GM23338 (cell line): ENCODE results near the gene B3GALT5. TPM values are rescaled to one million over a fixed set of nuclear protein-coding genes. Genes with fewer than 3 reads are reported as not detected.

ENCODE experiments used
- ATAC-seq: fragments of 200-7000 bp; cut with Tn5 transposase; 3 replicates; pipeline ENCODE4 v1.9.1; 2020
- DNase-seq: peaks from one replicate; pipeline ENCODE4 v3.0.0-alpha.2; 2015; ENCODE audit warnings: low spot score
- H2AFZ ChIP-seq: fragments of 200-600 bp; sonication (generic); 2 replicates; pipeline ENCODE4 v1.8.0; 2016; ENCODE audit warnings: antibody characterized with exemption, mild to moderate bottlenecking, moderate library complexity
- H3F3A ChIP-seq: fragments of 200-600 bp; sonication (generic); replicated peaks from 2 replicates; pipeline ENCODE4 v1.8.0; 2017; ENCODE audit warnings: antibody characterized with exemption, mixed run types, low read depth
- H3K27ac ChIP-seq: fragments of 200-600 bp; sonication (generic); 2 replicates; pipeline ENCODE4 v1.6.1; 2016; ENCODE audit warnings: low read depth
- H3K27me3 ChIP-seq: fragments of 200-600 bp; sonication (generic); 2 replicates; pipeline ENCODE4 v1.8.0; 2016; ENCODE audit warnings: mild to moderate bottlenecking, mixed run types, moderate library complexity; ENCODE audit not compliant: insufficient read depth
- H3K36me3 ChIP-seq: fragments of 200-600 bp; sonication (generic); 2 replicates; pipeline ENCODE4 v1.8.0; 2016; ENCODE audit warnings: mild to moderate bottlenecking; ENCODE audit not compliant: insufficient read depth
- H3K4me1 ChIP-seq: fragments of 200-600 bp; sonication (generic); 2 replicates; pipeline ENCODE4 v1.8.0; 2016; ENCODE audit warnings: mild to moderate bottlenecking, moderate library complexity; ENCODE audit not compliant: insufficient read depth
- H3K4me2 ChIP-seq: fragments of 200-600 bp; sonication (generic); 2 replicates; pipeline ENCODE4 v1.7.1; 2017; ENCODE audit warnings: mixed run types
- H3K4me3 ChIP-seq: fragments of 200-600 bp; sonication (generic); 2 replicates; pipeline ENCODE4 v1.6.1; 2016; ENCODE audit warnings: mixed run types
- H3K79me2 ChIP-seq: fragments of 200-600 bp; sonication (generic); replicated peaks from 2 replicates; pipeline ENCODE4 v1.8.0; 2017; ENCODE audit warnings: mild to moderate bottlenecking; ENCODE audit not compliant: insufficient read depth
- H3K9me2 ChIP-seq: fragments of 200-600 bp; sonication (generic); 2 replicates; pipeline ENCODE4 v1.8.0; 2017; ENCODE audit not compliant: insufficient read depth
- H4K20me1 ChIP-seq: fragments of 200-600 bp; sonication (generic); replicated peaks from 2 replicates; pipeline ENCODE4 v1.8.0; 2017; ENCODE audit warnings: mild to moderate bottlenecking; ENCODE audit not compliant: insufficient read depth
- H3K27ac Mint-ChIP-seq: 2 replicates; pipeline ENCODE4 v1.8.0; 2020; ENCODE audit warnings: inconsistent platforms, mild to moderate bottlenecking, moderate library complexity, mixed read lengths
- H3K27me3 Mint-ChIP-seq: 3 replicates; pipeline ENCODE4 v1.8.0; 2022; ENCODE audit warnings: low read depth, mild to moderate bottlenecking, moderate library complexity, mixed read lengths, inconsistent platforms; ENCODE audit not compliant: insufficient read depth, poor library complexity
- H3K36me3 Mint-ChIP-seq: 3 replicates; pipeline ENCODE4 v1.8.0; 2021; ENCODE audit warnings: low read depth, mild to moderate bottlenecking, inconsistent platforms, moderate library complexity, mixed read lengths
- H3K4me1 Mint-ChIP-seq: 3 replicates; pipeline ENCODE4 v1.8.0; 2020; ENCODE audit warnings: mild to moderate bottlenecking, inconsistent platforms, mixed read lengths
- H3K4me3 Mint-ChIP-seq: 3 replicates; pipeline ENCODE4 v1.8.0; 2021; ENCODE audit warnings: moderate library complexity, mild to moderate bottlenecking, inconsistent platforms, mixed read lengths
- H3K9me3 Mint-ChIP-seq: 3 replicates; pipeline ENCODE4 v1.8.0; 2020; ENCODE audit warnings: moderate library complexity, mild to moderate bottlenecking, inconsistent platforms, mixed read lengths
- CTCF ChIP-seq, 2 experiments: fragments of 200-600 bp in 1 of 2; sonication (generic) in 1 of 2; conservative IDR thresholded peaks; 2 replicates each; pipeline versions ENCODE4 v1.5.1 to v1.6.1; 2016 to 2017; ENCODE audit warnings: antibody characterized with exemption in 2 of 2, low read depth in 2 of 2, mild to moderate bottlenecking in 2 of 2, moderate library complexity in 1 of 2
- EZH2phosphoT487 ChIP-seq: fragments of 200-600 bp; sonication (generic); IDR thresholded peaks from one replicate; pipeline ENCODE4 v1.8.1; 2018; ENCODE audit warnings: antibody characterized with exemption; ENCODE audit not compliant: unreplicated experiment
- JUNB ChIP-seq: IDR thresholded peaks from one replicate; pipeline ENCODE4 v1.6.1; 2016; ENCODE audit warnings: antibody characterized with exemption; ENCODE audit not compliant: unreplicated experiment
- NANOG ChIP-seq: IDR thresholded peaks from 2 replicates; pipeline ENCODE4 v1.6.1; 2016; ENCODE audit warnings: antibody characterized with exemption, borderline replicate concordance
- POLR2AphosphoS5 ChIP-seq: IDR thresholded peaks from 2 replicates; pipeline ENCODE4 v1.6.1; 2016; ENCODE audit warnings: antibody characterized with exemption, low read depth
- ZNF114 ChIP-seq: fragments of 250-450 bp; sonication (Bioruptor Pico); IDR thresholded peaks from 2 replicates; pipeline ENCODE4 v1.5.0; 2020; ENCODE audit warnings: mild to moderate bottlenecking, moderate library complexity
- polyA plus RNA-seq: library from polyadenylated mRNA; unstranded; fragments of >200 nt; fragmentation: Nextera tagmentation; extraction: Ambion mirVana; gene quantifications from 2 replicates; pipeline ENCODE4 v1.2.1, GENCODE V29; 2016
- total RNA-seq: library from RNA; depleted of rRNA; stranded (reverse); fragments of >200 nt; shearing (Covaris generic); gene quantifications from 2 replicates; pipeline ENCODE4 v1.2.3, GENCODE V29; 2014
- TF ChIP-seq, protein P1 (sequence below): IDR thresholded peaks from 2 replicates; pipeline ENCODE4 v1.6.1; 2016; ENCODE audit warnings: antibody characterized with exemption
- TF ChIP-seq, protein P2 (sequence below): IDR thresholded peaks from one replicate; pipeline ENCODE4 v1.6.1; 2018; ENCODE audit warnings: antibody characterized with exemption; ENCODE audit not compliant: unreplicated experiment

The B3GALT5 gene
- total and polyA plus RNA-seq, 2 experiments from 2014 or later, result 6.2 to 37.5 TPM

DNA sequence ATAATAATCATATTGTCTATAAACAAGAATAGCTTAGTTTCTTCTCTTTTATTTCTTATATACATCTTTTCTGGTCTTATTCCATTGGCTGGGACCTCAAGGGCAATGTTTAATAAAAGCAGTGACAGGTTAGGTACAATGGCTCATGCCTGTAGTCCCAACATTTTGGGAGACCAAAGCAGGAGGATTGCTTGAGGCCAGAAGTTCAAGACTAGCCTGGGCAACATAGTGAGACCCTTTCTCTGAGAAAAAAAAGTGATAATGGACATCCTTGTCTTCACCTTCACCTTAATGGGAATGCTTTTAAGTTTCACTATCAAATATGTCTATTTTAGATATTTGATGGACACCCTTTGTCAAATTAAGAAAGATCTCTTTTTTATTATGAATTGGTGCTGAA, 8.1 kb downstream of the B3GALT5 start:
- H3K9me2 ChIP-seq, result no peaks in the 10 kb centered on the region
- peaks cover under 1% of the 10 kb centered on the region for H3K27me3 Mint-ChIP-seq

DNA sequence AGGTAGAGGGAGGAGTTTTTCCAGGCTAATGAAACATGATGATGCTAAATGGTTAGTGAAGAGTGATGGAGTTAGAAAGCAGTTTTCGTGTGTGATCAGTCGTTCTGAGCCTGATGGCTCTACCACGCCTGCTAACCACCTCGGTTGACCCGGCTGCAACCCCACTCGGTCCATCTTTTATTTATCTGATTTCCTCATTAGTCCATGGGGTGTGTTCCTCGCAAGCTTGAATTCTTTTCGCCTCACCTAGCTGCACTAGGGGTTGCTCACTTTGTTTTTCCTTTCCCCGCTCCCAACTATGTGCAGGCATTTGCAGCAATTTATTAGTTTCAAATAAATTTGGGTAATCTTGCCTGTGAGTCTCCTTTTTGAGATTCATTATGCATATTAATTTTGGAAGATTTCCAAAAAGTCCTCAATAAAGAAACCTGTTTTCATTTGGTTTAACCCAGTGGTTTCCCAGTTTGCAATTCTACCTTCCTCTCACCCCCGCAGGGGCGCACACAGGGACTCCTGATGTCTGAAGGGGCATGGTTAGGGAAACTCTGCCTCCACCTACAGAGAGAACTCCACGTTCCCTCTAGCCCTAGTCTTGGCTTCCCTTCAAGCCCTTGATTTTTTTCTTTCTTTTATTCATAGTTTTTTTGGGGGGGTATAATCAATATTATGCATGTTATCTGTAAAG, 12.6 kb downstream of the B3GALT5 start:
- Histone ChIP-seq H3K4me2 (no peak overlapping the region), H3K4me1 (peaks cover 37% of the 10 kb centered on the region), H3K79me2 (peaks cover 99% of the 10 kb centered on the region), H3F3A (no peaks in the 10 kb centered on the region), H2AFZ (no peak overlapping the region), H4K20me1 (no peaks in the 10 kb centered on the region), H3K9me2 (no peaks in the 10 kb centered on the region), H3K27me3 (no peaks in the 10 kb centered on the region), H3K27ac (no peak overlapping the region), H3K4me3 (no peak overlapping the region), H3K36me3 (no peaks in the 10 kb centered on the region; the same call in 1 of the 2 replicates)
- ATAC-seq (peak; percentile 45; the same call in 2 of the 3 replicates), DNase-seq (no peak)
- Mint-ChIP-seq H3K27ac (0 out of 2 replicates have a peak overlapping the region, but pooled peaks have one; percentile 8), H3K36me3 (peaks cover 63% of the 10 kb centered on the region), H3K4me3 (no peak overlapping the region), H3K27me3 (peaks cover 5% of the 10 kb centered on the region), H3K4me1 (peaks cover 50% of the 10 kb centered on the region), H3K9me3 (peaks cover 4% of the 10 kb centered on the region; the same call in 1 of the 3 replicates)
- TF ChIP-seq NANOG (no peak), ZNF114 (CRISPR knock-in tag) (no peak), CTCF (conservative IDR thresholded peaks at IDR 0.05; ENCODE audit: low read depth in 2 of 2) (no peak), EZH2phosphoT487 (no peak), JUNB (no peak), POLR2AphosphoS5 (no peak)
- TF ChIP-seq, protein P1, sequence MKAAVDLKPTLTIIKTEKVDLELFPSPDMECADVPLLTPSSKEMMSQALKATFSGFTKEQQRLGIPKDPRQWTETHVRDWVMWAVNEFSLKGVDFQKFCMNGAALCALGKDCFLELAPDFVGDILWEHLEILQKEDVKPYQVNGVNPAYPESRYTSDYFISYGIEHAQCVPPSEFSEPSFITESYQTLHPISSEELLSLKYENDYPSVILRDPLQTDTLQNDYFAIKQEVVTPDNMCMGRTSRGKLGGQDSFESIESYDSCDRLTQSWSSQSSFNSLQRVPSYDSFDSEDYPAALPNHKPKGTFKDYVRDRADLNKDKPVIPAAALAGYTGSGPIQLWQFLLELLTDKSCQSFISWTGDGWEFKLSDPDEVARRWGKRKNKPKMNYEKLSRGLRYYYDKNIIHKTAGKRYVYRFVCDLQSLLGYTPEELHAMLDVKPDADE, result no peak
- TF ChIP-seq, protein P2, sequence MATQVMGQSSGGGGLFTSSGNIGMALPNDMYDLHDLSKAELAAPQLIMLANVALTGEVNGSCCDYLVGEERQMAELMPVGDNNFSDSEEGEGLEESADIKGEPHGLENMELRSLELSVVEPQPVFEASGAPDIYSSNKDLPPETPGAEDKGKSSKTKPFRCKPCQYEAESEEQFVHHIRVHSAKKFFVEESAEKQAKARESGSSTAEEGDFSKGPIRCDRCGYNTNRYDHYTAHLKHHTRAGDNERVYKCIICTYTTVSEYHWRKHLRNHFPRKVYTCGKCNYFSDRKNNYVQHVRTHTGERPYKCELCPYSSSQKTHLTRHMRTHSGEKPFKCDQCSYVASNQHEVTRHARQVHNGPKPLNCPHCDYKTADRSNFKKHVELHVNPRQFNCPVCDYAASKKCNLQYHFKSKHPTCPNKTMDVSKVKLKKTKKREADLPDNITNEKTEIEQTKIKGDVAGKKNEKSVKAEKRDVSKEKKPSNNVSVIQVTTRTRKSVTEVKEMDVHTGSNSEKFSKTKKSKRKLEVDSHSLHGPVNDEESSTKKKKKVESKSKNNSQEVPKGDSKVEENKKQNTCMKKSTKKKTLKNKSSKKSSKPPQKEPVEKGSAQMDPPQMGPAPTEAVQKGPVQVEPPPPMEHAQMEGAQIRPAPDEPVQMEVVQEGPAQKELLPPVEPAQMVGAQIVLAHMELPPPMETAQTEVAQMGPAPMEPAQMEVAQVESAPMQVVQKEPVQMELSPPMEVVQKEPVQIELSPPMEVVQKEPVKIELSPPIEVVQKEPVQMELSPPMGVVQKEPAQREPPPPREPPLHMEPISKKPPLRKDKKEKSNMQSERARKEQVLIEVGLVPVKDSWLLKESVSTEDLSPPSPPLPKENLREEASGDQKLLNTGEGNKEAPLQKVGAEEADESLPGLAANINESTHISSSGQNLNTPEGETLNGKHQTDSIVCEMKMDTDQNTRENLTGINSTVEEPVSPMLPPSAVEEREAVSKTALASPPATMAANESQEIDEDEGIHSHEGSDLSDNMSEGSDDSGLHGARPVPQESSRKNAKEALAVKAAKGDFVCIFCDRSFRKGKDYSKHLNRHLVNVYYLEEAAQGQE, result no peak

More for the DNA sequence above, 8.1 kb downstream of the B3GALT5 start:
- TF ChIP-seq, protein P2, result no peak
- no peak for TF ChIP-seq EZH2phosphoT487
- H3K4me1 Mint-ChIP-seq, result peaks cover 41% of the 10 kb centered on the region
- no peak overlapping the region for H3K27ac ChIP-seq
- H3F3A ChIP-seq, result no peaks in the 10 kb centered on the region
- H3K27me3 ChIP-seq, result no peaks in the 10 kb centered on the region
- H4K20me1 ChIP-seq, result peaks cover 9% of the 10 kb centered on the region
- no peak for DNase-seq
- H3K4me3 ChIP-seq, result no peak overlapping the region
- H3K36me3 Mint-ChIP-seq, result peaks cover 75% of the 10 kb centered on the region
- H2AFZ ChIP-seq, result no peak overlapping the region
- ATAC-seq, result no peak
- H3K4me3 Mint-ChIP-seq, result no peak overlapping the region
- peaks cover 29% of the 10 kb centered on the region for H3K4me1 ChIP-seq
- peaks cover 99% of the 10 kb centered on the region for H3K79me2 ChIP-seq
- H3K27ac Mint-ChIP-seq, result no peak overlapping the region
- H3K9me3 Mint-ChIP-seq, result peaks cover 16% of the 10 kb centered on the region
- H3K4me2 ChIP-seq, result no peak overlapping the region
- H3K36me3 ChIP-seq, result peaks cover 11% of the 10 kb centered on the region; the same call in 1 of the 2 replicates
